Measurements from ENCODE around the gene CDV3.

CDV3 gene

DNA sequence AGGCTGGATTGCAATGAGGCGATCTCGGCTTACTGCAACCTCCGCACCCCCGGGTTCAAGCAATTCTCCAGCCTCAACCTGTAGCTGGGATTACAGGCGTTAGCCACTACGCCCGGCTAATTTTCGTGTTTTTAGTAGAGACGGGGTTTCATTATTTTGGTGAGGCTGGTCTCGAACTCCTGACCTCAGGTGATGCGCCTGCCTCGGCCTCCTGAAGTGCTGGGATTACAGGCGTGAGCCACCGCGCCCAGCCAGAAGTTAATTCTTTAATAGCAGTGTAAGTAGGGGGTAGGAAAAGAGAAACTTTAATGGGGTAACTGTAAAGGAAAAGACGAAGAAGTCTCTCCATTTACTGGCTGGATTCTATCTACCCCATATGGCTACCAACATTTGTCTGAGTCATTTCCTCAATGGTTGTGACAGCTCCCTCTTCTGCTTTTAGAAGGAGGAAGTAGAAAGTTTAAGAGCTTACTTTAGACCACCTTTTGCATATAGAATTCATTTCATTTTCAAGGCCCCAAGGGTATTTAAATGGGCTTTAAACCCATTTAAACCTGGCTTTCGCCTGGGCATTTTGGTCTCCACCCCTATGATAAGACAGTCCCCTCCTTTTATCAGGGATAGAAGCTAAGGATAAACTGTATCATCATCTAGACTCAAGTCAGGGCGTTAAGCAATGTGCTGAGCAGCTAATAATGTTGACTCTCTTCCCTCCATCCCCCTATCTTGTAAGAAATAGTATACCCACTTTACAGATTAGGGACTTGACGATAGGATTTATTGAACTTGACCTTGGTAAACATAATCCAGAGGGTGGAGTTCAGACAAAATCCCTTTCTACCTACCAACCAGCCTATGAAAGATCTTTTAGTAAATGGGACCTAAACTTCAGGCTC is 1.1 kb upstream of the CDV3 start:
- no peaks in the 10 kb centered on the region for H3K36me3 ChIP-seq (ENCODE audit: control insufficient read depth, insufficient read depth, low read length)
- peak overlapping the region; percentile 90 for H3K27ac ChIP-seq
- peak overlapping the region; percentile 91 for H2AFZ ChIP-seq
- no peaks in the 10 kb centered on the region for H3K9me3 ChIP-seq (ENCODE audit: control insufficient read depth, low read length)
- H3K79me2 ChIP-seq = peaks cover 17% of the 10 kb centered on the region
- no peak overlapping the region for H3K9ac ChIP-seq
- H3K4me3 ChIP-seq (ENCODE audit: low read depth, low read length) = peak overlapping the region; percentile 46
- H3K4me2 ChIP-seq (ENCODE audit: low read length) = peak overlapping the region; percentile 57
- H3K4me1 ChIP-seq = peaks cover 17% of the 10 kb centered on the region
- H3K27me3 ChIP-seq (ENCODE audit: control insufficient read depth, insufficient read depth, low read length) = no peaks in the 10 kb centered on the region
- TF ChIP-seq, protein P1, sequence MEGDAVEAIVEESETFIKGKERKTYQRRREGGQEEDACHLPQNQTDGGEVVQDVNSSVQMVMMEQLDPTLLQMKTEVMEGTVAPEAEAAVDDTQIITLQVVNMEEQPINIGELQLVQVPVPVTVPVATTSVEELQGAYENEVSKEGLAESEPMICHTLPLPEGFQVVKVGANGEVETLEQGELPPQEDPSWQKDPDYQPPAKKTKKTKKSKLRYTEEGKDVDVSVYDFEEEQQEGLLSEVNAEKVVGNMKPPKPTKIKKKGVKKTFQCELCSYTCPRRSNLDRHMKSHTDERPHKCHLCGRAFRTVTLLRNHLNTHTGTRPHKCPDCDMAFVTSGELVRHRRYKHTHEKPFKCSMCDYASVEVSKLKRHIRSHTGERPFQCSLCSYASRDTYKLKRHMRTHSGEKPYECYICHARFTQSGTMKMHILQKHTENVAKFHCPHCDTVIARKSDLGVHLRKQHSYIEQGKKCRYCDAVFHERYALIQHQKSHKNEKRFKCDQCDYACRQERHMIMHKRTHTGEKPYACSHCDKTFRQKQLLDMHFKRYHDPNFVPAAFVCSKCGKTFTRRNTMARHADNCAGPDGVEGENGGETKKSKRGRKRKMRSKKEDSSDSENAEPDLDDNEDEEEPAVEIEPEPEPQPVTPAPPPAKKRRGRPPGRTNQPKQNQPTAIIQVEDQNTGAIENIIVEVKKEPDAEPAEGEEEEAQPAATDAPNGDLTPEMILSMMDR (IDR thresholded peaks at IDR 0.05) = no peak

DNA sequence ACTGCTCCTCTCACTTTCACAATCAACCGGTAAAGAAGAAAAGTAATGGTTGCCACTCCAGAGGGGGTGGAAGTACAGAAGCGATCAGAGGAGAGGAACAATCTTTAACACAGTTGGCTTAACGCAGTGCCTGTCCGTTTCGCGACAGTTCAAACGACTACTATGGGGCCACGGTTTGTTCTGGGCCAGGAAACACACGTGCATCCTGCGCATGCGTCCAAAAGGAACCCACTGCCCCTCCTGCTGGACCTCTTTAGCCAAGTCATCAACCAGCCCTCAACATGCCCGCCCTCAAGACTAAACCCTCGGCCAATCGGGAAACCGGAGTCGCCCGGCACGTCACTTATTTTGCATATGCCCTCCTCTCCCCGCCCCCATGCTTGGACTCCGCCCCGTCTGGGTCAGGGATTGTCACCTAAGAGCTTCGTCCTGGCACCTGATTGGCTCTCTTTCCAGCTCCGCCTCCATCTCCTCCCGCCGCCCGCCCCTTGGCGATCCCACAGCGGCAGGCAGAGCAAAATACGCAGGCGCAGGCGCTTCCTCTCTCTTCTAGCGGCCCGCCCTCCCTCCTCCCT is 345 bp upstream of the CDV3 start:
- no peaks in the 10 kb centered on the region for H3K36me3 ChIP-seq (ENCODE audit: control insufficient read depth, insufficient read depth, low read length)
- no peaks in the 10 kb centered on the region for H3K27me3 ChIP-seq (ENCODE audit: control insufficient read depth, insufficient read depth, low read length)
- TF ChIP-seq, protein P1 (IDR thresholded peaks at IDR 0.05) = peak; percentile 32
- H3K4me2 ChIP-seq (ENCODE audit: low read length) = peak overlapping the region; percentile 57
- H3K79me2 ChIP-seq = peaks cover 24% of the 10 kb centered on the region
- no peaks in the 10 kb centered on the region for H3K9me3 ChIP-seq (ENCODE audit: control insufficient read depth, low read length)
- peak overlapping the region; percentile 58 for H3K4me3 ChIP-seq (ENCODE audit: low read depth, low read length)
- peak overlapping the region; percentile 91 for H2AFZ ChIP-seq
- H3K9ac ChIP-seq = no peak overlapping the region
- peaks cover 18% of the 10 kb centered on the region for H3K4me1 ChIP-seq
- H3K27ac ChIP-seq = peak overlapping the region; percentile 90

DNA sequence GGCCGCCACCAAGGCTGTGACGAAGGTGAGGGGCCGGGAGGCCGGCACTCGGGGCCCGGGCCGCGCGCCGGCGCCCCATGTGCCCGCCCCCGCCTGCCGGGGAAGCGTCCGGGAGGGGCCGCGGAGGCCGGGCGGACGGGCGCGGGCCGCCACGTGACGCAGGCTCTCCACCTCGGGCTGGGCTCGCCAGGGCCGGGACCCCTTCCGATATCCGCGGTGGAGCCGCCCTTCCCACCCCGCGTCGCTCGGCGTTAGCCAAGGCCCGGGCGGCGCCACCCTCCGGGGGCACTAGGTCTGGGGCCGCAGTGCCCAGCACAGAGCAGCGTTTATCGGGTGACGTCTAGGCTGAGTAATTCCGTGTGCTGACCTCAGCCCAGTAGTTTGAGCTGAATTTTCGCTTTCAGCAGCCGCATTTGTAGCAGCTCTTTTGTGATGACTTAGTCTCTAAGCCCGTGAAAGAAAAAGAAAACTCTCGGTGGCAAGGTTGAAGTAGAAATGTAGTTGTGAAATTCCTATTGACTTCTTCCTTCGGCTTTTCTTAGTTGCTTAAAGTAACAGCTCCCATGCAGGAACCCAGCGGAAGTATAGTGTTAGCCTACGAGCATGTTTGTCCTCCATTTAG is 885 bp downstream of the CDV3 start:
- Histone ChIP-seq H3K27ac (peak overlapping the region; percentile 87), H2AFZ (peak overlapping the region; percentile 84), H3K4me1 (peaks cover 19% of the 10 kb centered on the region), H3K79me2 (peaks cover 32% of the 10 kb centered on the region), H3K27me3 (ENCODE audit: control insufficient read depth, insufficient read depth, low read length) (no peaks in the 10 kb centered on the region), H3K9ac (peak overlapping the region; percentile 62), H3K36me3 (ENCODE audit: control insufficient read depth, insufficient read depth, low read length) (no peaks in the 10 kb centered on the region), H3K9me3 (ENCODE audit: control insufficient read depth, low read length) (no peaks in the 10 kb centered on the region), H3K4me3 (ENCODE audit: low read depth, low read length) (peak overlapping the region; percentile 82), H3K4me2 (ENCODE audit: low read length) (peak overlapping the region; percentile 72)
- TF ChIP-seq, protein P1 (IDR thresholded peaks at IDR 0.05) = no peak

DNA sequence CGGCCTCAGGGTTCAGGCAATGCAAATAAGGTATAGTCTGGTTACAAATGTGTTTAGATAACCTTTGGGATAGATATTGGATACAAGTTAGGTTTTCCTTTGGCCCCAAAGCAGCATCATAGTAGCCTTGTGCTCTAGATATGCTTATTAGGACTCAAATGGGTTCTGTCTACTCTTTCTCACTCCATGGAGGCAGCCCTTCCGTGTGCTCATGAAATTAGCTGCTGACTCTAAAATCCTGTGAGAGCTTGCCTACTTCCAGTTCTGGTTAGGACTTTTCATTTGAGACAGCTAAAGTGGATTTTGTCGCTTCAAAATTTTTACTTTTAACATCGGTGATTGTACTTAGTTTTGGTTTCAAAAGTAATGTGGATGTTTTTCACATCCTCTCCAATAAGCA is 1.6 kb downstream of the CDV3 start:
- H3K79me2 ChIP-seq = peaks cover 33% of the 10 kb centered on the region
- peak overlapping the region; percentile 82 for H3K4me3 ChIP-seq (ENCODE audit: low read depth, low read length)
- H2AFZ ChIP-seq = no peak overlapping the region
- H3K9me3 ChIP-seq (ENCODE audit: control insufficient read depth, low read length) = no peaks in the 10 kb centered on the region
- TF ChIP-seq, protein P1 (IDR thresholded peaks at IDR 0.05) = no peak
- H3K36me3 ChIP-seq (ENCODE audit: control insufficient read depth, insufficient read depth, low read length) = no peaks in the 10 kb centered on the region
- peak overlapping the region; percentile 72 for H3K4me2 ChIP-seq (ENCODE audit: low read length)
- no peaks in the 10 kb centered on the region for H3K27me3 ChIP-seq (ENCODE audit: control insufficient read depth, insufficient read depth, low read length)
- H3K27ac ChIP-seq = peak overlapping the region; percentile 87
- peaks cover 19% of the 10 kb centered on the region for H3K4me1 ChIP-seq
- peak overlapping the region; percentile 62 for H3K9ac ChIP-seq

Data from parathyroid adenoma (tissue), 2 donors.